ENCODE measurements around the gene PCSK6.

GRCh38 chr15:101283931-101284330 is 205.6 kb downstream of the PCSK6 start:
- no peak for TF ChIP-seq EZH2phosphoT487 (IDR thresholded peaks at IDR 0.05; ENCODE audit: insufficient read depth, low read depth)
- TF ChIP-seq EZH2 (IDR thresholded peaks at IDR 0.05; ENCODE audit: insufficient read depth, poor library complexity, severe bottlenecking), result no peak
